Tibial nerve (tissue), 4 donors: ENCODE measurements around the gene POU6F2.

Source experiments
- EP300 ChIP-seq, 2 donors: sonication (generic); formaldehyde crosslinking; IDR thresholded peaks; one replicate each; pipeline ENCODE4 v1.6.1; 2017; ENCODE audit warnings: antibody characterized with exemption in 2 of 2, mild to moderate bottlenecking in 1 of 2
- POLR2A ChIP-seq, 2 donors: fragments of 450-650 bp; IDR thresholded peaks; one replicate each; pipeline ENCODE4 v1.6.1; 2017; ENCODE audit warnings: antibody characterized with exemption in 2 of 2, mild to moderate bottlenecking in 2 of 2, moderate library complexity in 2 of 2
- TF ChIP-seq, protein P1 (sequence below), 5 experiments: fragments of 200-600 bp in 3 of 5; fragments of 450-650 bp in 2 of 5; sonication (generic) in 3 of 5; IDR thresholded peaks; one replicate each; pipeline ENCODE4 v1.5.1; 2016 to 2019; ENCODE audit warnings: antibody characterized with exemption in 5 of 5, mild to moderate bottlenecking in 3 of 5, moderate library complexity in 2 of 5

DNA sequence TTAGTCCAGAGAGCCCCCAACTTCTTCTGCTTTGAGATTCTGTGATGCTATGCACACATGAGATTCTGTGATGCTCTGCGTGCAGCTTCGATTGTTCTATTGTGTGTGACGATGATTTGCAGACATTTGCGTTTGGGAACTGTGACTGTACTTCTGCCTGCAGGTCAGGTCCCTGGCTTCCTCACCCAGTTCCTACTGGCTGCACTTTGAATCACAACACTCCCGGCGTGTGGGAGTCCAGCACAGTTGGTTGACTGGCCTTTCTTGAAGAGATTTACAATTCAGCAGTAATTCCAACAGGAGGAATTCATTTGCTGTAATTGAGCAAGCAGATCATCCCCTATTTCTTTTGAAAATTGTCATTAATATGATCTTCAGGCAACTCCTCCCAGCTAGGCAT, 336.3 kb downstream of the POU6F2 start:
- TF ChIP-seq POLR2A (IDR thresholded peaks at IDR 0.05) (no peak), EP300 (IDR thresholded peaks at IDR 0.05) (no peak)
- TF ChIP-seq, protein P1, sequence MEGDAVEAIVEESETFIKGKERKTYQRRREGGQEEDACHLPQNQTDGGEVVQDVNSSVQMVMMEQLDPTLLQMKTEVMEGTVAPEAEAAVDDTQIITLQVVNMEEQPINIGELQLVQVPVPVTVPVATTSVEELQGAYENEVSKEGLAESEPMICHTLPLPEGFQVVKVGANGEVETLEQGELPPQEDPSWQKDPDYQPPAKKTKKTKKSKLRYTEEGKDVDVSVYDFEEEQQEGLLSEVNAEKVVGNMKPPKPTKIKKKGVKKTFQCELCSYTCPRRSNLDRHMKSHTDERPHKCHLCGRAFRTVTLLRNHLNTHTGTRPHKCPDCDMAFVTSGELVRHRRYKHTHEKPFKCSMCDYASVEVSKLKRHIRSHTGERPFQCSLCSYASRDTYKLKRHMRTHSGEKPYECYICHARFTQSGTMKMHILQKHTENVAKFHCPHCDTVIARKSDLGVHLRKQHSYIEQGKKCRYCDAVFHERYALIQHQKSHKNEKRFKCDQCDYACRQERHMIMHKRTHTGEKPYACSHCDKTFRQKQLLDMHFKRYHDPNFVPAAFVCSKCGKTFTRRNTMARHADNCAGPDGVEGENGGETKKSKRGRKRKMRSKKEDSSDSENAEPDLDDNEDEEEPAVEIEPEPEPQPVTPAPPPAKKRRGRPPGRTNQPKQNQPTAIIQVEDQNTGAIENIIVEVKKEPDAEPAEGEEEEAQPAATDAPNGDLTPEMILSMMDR (IDR thresholded peaks at IDR 0.05): no peak
